Measurements from ENCODE around the gene RO60. TPM values are rescaled to one million over a fixed set of nuclear protein-coding genes. Genes with fewer than 3 reads are reported as not detected.

The RO60 gene
- total and polyA plus RNA-seq, 7 donors: 6.6 to 44.3 (median 35.1) TPM

DNA sequence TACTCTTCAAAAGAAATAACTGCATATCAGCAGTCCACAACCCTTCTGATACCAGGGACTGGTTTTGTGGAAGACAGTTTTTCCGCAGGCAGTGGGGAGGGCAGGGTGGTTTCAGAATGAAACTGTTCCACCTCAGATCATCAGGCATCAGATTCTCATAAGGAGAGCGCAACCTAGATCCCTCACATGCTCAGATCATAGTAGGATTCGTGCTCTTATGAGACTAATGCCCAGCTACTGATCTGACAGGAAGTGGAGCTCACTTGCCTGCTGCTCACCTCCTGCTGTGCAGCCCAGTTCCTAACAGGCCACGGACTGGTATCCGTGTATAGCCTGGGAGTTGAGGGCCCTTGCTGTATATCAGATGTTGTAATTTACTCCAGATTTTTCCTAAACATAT, 11.5 kb downstream of the RO60 start:
- Histone ChIP-seq H3K4me1 (peaks cover 10% of the 10 kb centered on the region), H3K4me3 (no peak overlapping the region), H3K9me3 (no peaks in the 10 kb centered on the region), H3K27ac (peak overlapping the region; percentile 24), H3K27me3 (ENCODE audit: insufficient read depth in 3 of 3, low read length in 2 of 3) (no peaks in the 10 kb centered on the region), H3K36me3 (ENCODE audit: insufficient read depth in 1 of 2, low read depth in 1 of 2) (peaks cover 0 to 12% of the 10 kb centered on the region in 2 donors)
- intact Hi-C loops (cut with DNase I): no loop called here
- TF ChIP-seq, protein P1, sequence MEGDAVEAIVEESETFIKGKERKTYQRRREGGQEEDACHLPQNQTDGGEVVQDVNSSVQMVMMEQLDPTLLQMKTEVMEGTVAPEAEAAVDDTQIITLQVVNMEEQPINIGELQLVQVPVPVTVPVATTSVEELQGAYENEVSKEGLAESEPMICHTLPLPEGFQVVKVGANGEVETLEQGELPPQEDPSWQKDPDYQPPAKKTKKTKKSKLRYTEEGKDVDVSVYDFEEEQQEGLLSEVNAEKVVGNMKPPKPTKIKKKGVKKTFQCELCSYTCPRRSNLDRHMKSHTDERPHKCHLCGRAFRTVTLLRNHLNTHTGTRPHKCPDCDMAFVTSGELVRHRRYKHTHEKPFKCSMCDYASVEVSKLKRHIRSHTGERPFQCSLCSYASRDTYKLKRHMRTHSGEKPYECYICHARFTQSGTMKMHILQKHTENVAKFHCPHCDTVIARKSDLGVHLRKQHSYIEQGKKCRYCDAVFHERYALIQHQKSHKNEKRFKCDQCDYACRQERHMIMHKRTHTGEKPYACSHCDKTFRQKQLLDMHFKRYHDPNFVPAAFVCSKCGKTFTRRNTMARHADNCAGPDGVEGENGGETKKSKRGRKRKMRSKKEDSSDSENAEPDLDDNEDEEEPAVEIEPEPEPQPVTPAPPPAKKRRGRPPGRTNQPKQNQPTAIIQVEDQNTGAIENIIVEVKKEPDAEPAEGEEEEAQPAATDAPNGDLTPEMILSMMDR (IDR thresholded peaks at IDR 0.05): no peak
- 56 to 61% (median 56%) methylated on average over 5 of the region's 5 CpGs for WGBS, 3 donors
- DNase-seq (no peak), ATAC-seq (peak in 2 of 4 donors; percentile 54 to 62)

DNA sequence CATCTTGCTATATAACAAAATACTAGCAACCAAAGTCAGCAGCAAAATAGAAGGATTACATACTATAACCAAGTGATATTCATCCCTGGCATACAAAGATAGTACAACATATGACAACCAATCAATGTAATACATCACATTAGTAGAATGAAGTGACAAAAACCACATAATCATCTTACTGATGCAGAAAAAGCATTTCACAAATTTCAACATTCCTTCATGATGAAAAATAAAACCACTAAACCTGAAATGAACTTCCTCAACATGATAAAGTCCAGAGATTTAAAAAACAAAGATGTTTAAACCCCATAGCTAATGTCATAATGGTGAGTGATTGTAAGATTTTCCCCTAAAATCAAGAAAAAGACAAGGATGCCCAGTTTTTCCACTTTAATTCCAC, 18.6 kb downstream of the RO60 start:
- DNase-seq: no peak
- H3K9me3 ChIP-seq: no peaks in the 10 kb centered on the region
- no peak overlapping the region for H3K27ac ChIP-seq
- no peaks in the 10 kb centered on the region for H3K27me3 ChIP-seq (ENCODE audit: insufficient read depth in 3 of 3, low read length in 2 of 3)
- no peaks in the 10 kb centered on the region for H3K4me1 ChIP-seq
- no peak for ATAC-seq
- intact Hi-C loops (cut with DNase I): no loop called here
- H3K4me3 ChIP-seq: no peak overlapping the region
- TF ChIP-seq, protein P1 (IDR thresholded peaks at IDR 0.05): no peak
- H3K36me3 ChIP-seq (ENCODE audit: insufficient read depth in 1 of 2, low read depth in 1 of 2): peaks cover 2 to 69% of the 10 kb centered on the region in 2 donors

DNA sequence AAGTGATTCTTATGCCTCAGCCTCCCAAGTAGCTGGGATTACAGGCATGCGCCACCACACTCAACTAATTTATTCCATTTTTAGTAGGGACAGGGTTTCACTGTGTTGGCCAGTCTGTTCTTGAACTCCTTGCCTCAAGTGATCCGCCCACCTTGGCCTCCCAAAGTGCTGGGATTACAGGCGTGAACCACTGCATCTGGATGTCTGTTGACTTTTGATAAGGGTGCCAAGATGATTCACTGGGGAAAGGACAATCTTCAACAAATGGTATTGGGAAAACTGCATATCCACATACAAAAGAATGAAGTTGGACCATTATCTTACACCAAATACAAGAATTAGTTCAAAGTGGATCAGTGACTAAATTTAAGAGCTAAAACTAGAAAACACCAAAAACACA, 19.8 kb downstream of the RO60 start:
- H3K27ac ChIP-seq: no peak overlapping the region
- ATAC-seq (no peak), DNase-seq (no peak)
- intact Hi-C loops (cut with DNase I): no loop called here
- H3K4me1 ChIP-seq: no peaks in the 10 kb centered on the region
- H3K4me3 ChIP-seq: no peak overlapping the region
- peaks cover 2 to 78% of the 10 kb centered on the region in 2 donors for H3K36me3 ChIP-seq (ENCODE audit: insufficient read depth in 1 of 2, low read depth in 1 of 2)
- H3K27me3 ChIP-seq (ENCODE audit: insufficient read depth in 3 of 3, low read length in 2 of 3): no peaks in the 10 kb centered on the region
- no peaks in the 10 kb centered on the region for H3K9me3 ChIP-seq
- TF ChIP-seq, protein P1 (IDR thresholded peaks at IDR 0.05): no peak
- WGBS, 3 donors: 89 to 95% (median 90%) methylated on average over 3 of the region's 3 CpGs

DNA sequence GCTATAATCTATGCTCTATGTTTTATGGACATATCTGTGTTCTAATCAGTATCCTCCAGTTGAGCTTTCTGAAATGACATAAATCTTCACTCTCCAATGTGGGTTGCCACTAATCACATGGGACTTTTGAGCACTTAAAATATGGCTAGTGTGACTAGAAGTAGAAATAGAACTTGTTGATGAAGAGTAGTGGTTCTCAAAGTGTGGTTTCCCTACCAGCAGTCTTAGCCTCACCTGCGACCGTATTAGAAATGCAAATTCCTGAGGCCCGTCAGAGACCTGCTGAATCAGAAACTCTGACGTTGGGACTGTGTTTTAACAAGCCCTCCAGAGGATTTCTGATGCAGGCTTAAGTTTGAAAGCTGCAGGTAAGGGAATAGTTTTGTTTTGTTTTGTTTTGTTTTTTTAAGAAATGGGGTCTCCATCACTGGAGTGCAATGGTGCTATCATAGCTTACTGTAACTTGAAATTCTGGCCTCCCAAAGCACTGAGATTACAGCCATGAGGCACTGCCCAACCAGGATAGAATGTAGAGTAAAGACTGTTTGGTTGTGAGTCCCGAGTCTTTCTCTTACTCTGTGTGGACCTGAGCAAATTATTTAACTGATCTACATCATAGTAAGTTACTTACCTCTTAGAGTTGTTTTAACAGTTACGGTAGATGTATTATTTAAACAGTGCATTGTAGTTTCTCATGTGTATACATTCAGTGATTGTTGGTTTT, 24.1 kb downstream of the RO60 start:
- TF ChIP-seq, protein P1 (IDR thresholded peaks at IDR 0.05): no peak
- DNase-seq (no peak), ATAC-seq (no peak)
- intact Hi-C loops (cut with DNase I): no loop called here
- Histone ChIP-seq H3K9me3 (no peaks in the 10 kb centered on the region), H3K4me1 (no peaks in the 10 kb centered on the region), H3K27me3 (ENCODE audit: insufficient read depth in 3 of 3, low read length in 2 of 3) (no peaks in the 10 kb centered on the region), H3K4me3 (no peak overlapping the region), H3K27ac (no peak overlapping the region), H3K36me3 (ENCODE audit: insufficient read depth in 1 of 2, low read depth in 1 of 2) (peaks cover 2 to 87% of the 10 kb centered on the region in 2 donors)
- WGBS, 3 donors: 86 to 91% (median 91%) methylated on average over 6 of the region's 6 CpGs

DNA sequence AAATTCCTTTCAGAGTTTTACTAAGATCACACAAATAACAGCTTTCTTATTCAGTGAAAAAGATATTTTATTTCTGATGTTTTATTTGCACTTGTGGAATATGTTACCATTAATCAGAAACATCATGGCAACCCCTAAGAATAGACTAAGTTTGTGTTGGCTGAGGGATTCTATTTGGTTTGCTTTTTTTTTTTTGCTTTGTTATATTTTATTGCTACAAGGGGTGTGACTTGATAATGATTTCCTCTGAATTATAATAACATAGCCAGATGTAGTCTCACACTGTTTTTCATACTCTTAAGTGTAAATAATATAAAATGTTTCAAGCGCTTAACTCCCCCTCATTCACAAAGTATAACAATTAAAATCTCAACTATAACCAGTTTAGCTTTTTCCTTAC, 25.9 kb downstream of the RO60 start:
- ATAC-seq: no peak
- H3K36me3 ChIP-seq (ENCODE audit: insufficient read depth in 1 of 2, low read depth in 1 of 2): peaks cover 0 to 87% of the 10 kb centered on the region in 2 donors
- WGBS, 3 donors: 76 to 88% (median 79%) methylated on average over 1 of the region's 1 CpG
- H3K4me1 ChIP-seq: no peaks in the 10 kb centered on the region
- H3K27me3 ChIP-seq (ENCODE audit: insufficient read depth in 3 of 3, low read length in 2 of 3): no peaks in the 10 kb centered on the region
- TF ChIP-seq, protein P1 (IDR thresholded peaks at IDR 0.05): no peak
- no peak overlapping the region for H3K27ac ChIP-seq
- intact Hi-C loops (cut with DNase I): no loop called here
- H3K9me3 ChIP-seq: no peaks in the 10 kb centered on the region
- DNase-seq: no peak
- no peak overlapping the region for H3K4me3 ChIP-seq

All from psoas muscle (tissue), 8 donors.